GM11168 (cell line): ENCODE results near the gene CERK.
"Not testable (repeated sequence)": the region's sequence is repeated elsewhere in the genome, so short reads cannot be mapped to it uniquely, and the experiment has no call there.

Source experiments
- in situ Hi-C: fragments of 300-500 bp; cut with MboI; formaldehyde crosslinking; loops from one replicate; pipeline ENCODE4 v1.12.0; 2022; ENCODE audit warnings: low sequenced_read_pairs; ENCODE audit not compliant: unreplicated experiment

The CERK gene, protein sequence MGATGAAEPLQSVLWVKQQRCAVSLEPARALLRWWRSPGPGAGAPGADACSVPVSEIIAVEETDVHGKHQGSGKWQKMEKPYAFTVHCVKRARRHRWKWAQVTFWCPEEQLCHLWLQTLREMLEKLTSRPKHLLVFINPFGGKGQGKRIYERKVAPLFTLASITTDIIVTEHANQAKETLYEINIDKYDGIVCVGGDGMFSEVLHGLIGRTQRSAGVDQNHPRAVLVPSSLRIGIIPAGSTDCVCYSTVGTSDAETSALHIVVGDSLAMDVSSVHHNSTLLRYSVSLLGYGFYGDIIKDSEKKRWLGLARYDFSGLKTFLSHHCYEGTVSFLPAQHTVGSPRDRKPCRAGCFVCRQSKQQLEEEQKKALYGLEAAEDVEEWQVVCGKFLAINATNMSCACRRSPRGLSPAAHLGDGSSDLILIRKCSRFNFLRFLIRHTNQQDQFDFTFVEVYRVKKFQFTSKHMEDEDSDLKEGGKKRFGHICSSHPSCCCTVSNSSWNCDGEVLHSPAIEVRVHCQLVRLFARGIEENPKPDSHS

DNA sequence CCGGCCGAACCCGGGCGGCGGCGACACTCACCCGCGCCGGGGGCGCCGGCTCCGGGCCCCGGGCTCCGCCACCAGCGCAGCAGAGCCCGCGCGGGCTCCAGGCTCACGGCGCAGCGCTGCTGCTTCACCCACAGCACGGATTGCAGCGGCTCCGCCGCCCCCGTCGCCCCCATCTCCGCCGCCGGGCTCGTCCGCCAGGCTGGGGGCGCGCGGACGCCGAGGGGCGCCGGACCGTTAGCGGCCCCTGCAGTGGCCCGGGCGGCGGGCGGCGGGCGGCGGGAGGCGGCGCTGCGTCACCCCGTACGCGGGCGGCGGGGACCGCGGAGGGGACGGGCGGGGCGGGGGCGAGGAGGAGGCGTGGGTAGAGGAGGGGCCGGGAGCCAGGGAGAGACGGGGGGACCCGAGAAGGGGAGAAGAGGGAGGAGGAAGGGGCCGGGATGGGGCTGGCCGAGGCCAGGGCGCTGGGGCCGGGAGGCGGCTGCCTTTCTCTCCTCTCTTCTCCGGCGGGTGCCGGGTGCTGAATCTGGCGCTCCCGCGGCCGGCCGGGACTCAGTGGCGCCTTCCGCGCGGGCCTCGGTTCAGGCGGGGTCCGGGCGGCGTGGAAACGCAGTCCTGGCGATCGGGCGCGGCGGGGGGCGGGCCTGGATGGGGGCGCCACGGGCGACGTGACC is at the start of gene CERK:
CERK (minus strand) TSS at position 277 of the 671 bp plus-strand sequence; CDS start at position 173, 104 bp downstream.
- in situ Hi-C loops = no loop called here

DNA sequence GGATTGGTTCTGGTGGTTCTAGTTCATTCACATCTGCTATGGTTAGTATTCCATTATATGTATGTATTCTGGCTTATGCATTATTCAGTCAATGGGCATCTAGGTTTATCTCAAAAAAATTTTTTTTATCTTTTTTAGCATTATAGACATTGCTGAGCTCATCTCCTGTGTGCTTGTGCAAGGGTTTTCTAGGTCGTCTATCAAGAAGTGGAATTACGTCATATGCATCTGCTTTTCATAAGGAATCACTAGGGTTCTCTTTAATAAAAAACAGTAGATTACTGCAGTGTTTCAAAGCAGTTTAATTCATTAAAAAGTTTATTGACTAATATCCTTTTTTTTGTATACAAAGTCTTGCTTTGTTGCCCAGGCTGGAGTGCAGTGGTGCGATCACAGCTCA is 45.7 kb upstream of the CERK start:
- in situ Hi-C loops = no loop called here

DNA sequence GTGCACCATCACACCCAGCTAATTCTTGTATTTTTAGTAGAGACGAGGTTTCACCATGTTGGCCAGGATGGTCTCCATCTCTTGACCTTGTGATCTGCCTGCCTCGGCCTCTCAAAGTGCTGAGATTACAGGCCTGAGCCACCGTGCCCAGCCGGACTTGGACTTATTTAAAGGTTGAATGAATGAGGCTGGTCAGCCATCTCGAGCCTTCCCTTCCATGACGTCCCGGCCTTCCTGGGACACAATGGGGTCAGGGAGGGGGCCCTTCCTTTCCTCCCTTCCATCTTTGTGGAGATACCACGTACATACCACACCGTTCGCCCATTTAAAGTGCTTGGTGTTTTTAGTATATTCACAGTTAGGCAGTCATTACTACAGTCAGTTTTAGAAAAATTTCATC is 44.1 kb upstream of the CERK start:
- in situ Hi-C loops = not testable (repeated sequence)

DNA sequence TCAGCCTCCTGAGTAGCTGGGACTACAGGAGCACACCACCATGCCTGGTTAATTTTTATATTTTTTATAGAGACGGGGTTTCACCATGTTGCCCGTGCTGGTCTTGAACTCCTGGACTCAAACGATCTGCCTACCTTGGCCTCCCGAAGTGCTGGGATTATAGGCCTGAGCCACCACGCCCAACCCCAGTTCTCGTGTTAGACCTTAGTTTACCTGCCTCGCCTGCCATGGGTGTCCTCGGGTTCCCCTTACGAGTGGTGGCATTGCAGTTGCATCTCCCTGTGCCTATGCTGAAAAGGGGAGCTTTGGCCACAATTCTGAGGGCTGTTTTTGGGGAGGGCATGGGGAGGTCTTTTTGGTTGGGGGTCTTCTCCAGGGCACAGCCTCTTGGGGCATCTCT is 43.2 kb upstream of the CERK start:
- in situ Hi-C loops = no loop called here

DNA sequence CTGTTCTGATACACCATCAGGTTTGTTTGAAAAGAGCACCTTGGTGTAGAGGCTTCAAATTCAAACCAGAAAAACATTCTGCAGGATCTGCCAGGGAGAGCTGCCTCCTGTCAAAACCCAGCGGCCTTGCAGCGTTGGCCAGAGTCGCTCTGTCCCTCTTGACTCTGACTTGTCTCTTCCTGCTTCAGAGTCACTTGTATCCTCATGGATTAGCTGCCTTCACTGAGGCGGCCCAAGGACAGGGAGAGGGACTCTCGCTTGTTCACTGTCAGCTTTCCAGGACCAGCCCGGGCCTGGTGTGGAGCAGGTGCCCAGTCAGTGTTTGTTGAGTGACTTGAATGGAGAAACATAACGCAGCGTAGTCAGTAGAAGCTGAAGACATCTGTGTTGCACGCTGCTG is 42.4 kb upstream of the CERK start:
- in situ Hi-C loops = no loop called here

DNA sequence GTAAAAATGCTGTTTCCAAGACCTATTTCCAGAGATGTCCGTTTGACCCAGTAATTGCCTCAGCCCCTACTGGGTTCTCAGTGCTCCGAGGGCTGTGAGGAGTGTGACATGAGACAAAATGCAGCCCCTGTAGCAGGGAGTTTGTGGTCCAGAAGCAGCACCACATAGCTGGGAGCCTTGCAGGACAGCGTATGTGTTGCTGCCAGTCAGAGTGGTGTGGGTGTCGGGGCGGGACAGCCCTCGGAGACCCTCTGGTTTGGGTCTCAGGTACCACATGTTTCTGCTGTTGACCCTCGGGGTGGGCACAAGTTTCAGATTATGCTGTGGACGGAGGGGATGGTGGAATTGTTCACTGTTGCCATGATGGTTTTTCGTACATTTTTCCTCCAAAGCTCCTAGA is 41.6 kb upstream of the CERK start:
- in situ Hi-C loops = no loop called here

DNA sequence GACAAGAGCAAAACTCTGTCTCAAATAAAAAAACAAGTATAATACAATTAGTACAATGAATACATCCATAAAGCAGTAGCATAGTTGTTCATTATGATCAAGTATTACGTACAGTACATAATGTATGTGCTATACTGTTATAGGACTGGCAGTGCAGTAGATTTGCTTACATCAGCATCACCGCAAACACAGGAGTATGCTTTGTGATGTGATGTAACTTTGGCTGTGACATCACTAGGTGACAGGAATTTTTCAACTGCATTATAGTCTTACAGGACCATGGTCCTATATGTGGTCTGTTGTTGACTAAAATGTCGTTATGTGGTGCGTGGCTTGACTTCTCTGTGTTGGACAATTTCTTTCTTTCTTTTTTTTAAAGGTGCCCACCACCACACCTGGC is 41.0 kb upstream of the CERK start:
- in situ Hi-C loops = no loop called here

DNA sequence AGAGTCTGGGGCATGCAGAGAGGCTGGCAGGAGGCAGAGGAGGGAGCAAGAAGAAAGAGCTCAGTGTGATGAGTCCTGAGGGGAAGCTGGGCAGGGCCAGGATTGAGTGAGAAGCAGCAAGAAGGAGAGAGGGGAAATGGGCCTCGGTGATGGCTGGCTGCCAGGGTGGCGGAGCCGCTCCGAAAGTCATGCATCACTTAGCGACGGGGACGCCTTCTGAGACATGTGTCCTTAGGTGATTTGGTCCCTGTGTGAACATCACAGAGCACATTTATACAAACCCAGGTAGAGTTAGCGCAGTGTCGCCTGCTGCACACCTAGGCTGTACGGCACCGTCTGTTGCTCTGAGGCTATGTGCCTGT is 39.5 kb upstream of the CERK start:
- in situ Hi-C loops = no loop called here

DNA sequence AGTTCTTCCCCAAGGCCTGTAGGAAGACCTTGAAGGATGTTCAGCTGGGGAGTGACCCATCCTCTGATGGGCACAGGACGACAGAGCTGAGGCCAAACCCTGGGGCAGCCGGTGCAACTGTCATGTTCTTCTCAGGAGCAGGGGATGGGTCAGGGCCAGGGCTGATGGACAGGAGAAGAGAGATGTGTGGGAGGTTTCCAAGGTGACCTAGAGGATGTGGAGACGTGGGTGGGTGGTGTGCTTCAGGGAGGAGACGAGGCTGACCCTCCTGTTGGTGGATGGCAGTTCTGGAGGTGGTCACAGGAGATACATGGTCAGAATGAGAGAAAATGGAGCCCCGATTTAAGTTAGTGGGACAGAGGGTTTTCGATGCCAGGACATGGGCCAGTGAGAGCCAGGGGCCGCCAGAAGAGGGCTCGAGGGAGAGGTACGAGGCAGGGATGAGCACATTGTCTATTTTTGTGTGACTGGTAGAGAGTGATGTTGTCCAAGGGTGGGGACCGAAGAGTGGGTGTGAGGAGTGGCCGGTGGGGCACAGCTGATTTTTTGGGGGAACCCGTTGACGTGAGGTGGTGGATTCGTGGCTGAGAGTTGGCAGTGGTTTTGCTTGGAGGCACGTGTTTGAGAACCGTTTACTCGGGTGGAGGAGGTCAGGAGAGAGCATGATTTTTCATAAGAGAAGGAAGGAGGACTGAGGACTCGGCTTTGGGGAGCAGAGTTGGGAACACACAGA is 39.0 kb upstream of the CERK start:
- in situ Hi-C loops = no loop called here

DNA sequence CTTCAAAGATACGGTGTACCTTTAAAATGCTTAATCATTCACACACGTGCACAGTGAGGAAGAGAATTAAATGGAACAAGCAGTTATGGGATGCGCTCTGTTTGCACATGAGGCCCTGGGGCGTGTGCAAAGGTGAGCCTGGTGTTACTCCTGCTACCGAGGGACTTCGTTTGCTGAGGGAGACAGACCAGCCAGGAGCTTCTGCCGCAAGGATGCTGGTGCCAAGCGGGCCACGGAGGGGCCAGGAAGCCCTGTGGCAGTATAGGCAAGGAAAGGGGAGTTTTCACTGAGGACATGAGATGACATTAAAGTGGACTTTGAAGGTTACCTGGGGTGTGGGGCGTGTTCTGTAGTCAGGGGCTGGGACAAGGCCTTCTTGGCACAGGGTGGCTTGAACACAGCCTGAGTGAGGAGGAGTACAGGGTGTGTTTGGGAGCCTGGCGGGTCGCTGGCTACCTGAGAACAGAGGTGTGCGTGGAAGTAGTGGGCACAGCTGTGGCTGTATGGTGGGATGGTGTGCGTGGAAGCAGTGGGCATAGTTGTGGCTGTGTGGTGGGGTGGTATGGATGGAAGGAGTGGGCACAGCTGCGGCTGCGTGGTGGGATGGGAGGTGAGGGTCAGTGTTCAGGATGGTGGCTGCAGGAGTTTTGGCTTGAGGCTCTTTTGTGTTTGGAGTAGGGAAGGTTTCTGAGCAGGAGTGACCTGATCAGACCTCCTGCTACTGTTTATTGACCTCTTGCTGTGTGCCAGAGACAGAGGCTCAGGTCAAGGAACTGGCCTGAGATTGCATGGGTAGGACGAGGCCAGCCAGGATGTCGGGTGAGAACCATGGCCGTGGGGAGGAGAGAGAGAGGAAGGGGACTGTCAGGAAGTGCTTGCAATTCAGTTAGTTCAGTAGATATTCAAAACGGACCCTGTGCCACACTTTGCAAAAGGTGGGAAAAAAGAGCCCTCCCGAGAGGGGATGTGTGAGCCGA is 38.1 kb upstream of the CERK start:
- in situ Hi-C loops = no loop called here

DNA sequence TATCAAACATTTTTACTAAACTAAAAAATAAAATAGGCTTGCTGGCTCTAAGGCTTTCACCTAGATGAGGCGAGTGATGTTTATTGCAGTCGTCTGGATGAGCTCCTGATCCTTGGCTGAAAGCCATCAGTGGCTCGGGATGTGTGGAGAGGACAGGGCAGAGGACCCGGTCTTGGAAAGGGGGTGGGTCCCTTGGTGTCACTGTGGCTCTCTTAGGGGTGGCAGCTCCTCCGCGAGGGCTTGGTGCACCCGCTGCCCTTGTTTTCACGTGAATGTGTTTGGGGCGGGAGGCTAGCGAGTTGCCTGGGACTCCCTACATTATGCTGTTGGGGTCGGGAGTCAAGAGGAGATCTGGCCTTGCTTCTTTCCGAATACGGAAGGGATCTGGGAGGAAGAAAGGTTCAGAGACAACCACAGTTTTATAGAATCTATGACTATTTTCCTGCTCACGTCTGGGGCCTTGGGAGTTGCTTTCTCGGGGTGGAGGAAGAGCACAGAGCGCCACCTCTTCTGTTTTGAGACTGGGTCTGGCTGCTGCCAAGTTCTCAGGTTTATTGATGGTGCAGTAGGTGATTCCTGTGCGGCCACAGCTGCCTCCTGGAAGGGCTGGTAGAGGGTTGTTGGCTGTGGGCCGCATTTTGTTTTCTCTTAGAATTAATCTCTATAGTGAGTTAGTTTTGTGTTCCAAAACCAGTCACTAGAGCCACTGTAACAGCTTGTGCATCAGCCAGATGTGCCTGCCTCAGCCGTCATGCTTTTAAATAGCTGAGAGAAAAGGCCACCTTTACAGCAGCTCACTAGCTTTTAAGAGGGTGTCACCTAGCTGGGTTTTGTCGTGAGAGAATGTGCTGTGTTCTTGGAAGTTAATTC is 37.2 kb upstream of the CERK start:
- in situ Hi-C loops = no loop called here

DNA sequence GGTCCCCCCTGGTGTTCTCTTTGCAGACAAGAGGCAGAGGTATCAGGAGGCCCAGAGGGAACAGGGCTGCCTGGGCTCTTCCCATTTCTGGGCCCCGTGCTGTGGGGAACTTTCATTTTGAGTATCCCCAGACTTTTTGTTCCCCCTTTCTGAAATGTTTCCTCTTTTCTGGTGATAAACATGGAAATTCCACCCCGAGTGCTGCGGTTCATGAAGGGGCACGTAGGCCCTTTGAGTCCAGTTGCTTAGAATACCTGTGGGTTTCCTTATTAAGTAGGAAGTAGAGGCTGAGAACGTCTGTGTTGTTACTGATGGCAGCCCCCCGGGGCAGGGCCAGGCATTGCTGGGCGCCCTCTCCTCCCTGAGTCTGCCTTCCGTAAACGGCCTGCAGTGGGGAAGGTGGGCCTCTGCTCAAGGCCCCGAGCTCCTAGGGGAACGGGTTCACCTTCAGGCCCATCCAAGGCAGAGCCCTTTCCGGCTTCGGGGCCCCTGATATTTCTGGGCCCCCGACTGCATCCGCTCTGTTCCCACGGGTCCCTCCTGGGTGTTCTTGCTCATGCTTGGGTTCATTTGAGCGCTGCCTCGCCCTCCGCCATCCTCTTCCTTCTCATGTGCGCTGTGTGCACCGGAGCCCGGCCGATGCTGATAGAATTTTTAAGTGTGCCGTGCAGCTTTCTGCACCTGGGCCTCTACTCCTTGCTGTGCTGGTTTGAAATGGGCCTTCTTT is 36.4 kb upstream of the CERK start:
- in situ Hi-C loops = no loop called here

DNA sequence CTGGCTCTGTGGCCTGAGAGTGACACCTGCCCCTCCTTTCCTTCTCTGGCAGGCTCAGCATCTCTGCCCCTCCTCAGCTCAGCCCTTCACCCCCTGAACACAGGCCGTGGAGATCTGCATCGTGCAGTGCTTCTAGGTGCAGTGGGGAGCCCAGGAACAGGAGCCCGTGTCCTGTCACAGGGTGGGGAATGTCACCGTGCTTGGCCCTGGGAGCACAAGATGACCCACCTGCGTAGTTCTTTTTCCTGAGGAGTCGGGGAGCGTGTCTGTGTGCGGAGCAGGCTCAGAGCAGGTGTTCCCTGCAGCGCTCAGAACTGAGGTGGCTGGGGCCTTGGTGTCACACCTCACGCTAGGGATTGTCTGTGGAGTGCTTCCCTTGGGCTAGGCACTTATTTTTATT is 35.0 kb upstream of the CERK start:
- in situ Hi-C loops = no loop called here

DNA sequence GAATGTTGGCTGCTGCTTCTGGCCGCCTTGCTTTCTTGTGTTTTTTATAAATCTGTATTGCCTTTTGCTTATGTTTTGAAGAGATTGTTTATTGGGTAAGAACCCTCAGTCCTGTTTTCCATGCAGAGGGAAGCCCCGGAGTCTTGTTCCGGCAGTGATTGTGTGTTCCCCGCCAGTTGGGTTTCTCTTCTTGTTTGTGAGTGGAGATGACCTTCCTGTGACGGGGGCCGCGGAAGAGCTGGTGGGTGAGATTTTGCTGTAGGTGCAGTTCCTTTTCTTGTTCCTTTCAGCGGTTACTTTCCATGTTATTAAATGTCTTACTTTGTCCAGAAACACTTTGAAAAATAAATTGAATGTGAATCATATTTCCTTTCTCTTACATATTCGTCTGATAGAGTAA is 32.7 kb upstream of the CERK start:
- in situ Hi-C loops = no loop called here

DNA sequence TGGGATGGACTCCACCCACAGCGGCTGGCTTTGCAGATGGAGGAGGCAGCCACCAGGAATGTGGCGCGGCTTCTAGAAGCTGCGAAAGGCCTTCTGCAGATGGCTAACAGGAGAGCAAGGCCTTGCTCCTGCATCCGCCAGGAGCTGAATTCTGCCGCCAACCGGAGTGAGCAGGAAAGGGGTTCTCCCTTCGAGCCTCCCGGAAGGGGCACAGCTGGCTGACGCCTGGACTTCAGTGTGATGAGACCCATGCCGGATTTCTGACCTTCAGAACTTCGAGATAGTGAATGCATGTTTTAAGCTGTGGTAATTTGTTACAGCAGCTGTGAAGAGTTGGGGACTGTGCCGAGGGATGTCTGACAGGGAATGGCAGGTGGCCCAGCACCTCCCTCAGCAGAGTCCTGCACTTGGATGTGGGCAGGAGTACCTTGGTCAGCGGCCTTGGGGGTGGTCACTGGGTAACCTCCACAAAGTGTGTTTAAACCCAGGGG is 32.1 kb upstream of the CERK start:
- in situ Hi-C loops = no loop called here

DNA sequence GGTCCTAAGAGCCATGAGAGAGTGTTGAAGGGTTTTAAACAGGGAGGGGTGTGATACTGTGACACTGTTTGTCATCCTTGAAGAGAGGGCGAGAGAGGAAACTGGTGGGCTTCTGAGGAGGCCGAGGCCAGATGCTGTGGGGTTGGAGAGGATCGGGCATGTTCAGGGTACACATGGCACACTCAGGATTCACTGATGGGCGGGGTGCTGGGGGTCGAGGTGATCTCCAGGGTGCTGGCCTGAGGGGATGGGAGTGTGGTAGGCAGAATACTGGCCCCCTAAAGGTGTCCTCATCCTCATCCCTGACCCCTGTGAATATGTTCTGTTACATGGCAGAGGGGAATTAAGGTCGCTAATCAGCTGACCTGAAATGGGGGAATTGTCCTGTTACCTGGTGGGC is 31.7 kb upstream of the CERK start:
- in situ Hi-C loops = no loop called here

DNA sequence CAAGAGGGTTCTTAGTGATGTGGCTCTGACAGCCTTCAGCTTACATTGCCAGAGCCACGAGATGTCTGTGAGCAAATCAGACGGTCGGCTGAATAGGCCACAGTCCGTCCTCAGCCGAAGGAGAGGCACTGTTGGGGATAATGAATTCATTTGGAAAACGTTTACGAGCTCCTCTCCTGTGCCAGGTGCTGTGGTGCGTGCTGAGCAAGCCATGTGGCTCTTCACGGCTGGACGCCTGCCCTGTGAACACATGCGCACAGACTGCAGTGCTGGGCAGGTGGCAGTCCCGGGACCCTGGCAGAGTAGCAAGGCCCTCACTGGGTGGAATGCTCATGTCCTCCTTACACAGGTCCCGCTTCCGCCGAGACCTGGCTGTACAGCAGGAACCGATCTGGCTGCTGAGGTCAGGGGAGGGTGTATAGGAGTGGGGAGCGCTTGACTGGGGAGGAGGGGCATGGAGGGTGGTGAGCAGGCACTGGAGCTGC is 31.2 kb upstream of the CERK start:
- in situ Hi-C loops = no loop called here
